ENCODE results near the gene ZDHHC18.

Gene ZDHHC18, protein sequence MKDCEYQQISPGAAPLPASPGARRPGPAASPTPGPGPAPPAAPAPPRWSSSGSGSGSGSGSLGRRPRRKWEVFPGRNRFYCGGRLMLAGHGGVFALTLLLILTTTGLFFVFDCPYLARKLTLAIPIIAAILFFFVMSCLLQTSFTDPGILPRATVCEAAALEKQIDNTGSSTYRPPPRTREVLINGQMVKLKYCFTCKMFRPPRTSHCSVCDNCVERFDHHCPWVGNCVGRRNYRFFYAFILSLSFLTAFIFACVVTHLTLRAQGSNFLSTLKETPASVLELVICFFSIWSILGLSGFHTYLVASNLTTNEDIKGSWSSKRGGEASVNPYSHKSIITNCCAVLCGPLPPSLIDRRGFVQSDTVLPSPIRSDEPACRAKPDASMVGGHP

DNA sequence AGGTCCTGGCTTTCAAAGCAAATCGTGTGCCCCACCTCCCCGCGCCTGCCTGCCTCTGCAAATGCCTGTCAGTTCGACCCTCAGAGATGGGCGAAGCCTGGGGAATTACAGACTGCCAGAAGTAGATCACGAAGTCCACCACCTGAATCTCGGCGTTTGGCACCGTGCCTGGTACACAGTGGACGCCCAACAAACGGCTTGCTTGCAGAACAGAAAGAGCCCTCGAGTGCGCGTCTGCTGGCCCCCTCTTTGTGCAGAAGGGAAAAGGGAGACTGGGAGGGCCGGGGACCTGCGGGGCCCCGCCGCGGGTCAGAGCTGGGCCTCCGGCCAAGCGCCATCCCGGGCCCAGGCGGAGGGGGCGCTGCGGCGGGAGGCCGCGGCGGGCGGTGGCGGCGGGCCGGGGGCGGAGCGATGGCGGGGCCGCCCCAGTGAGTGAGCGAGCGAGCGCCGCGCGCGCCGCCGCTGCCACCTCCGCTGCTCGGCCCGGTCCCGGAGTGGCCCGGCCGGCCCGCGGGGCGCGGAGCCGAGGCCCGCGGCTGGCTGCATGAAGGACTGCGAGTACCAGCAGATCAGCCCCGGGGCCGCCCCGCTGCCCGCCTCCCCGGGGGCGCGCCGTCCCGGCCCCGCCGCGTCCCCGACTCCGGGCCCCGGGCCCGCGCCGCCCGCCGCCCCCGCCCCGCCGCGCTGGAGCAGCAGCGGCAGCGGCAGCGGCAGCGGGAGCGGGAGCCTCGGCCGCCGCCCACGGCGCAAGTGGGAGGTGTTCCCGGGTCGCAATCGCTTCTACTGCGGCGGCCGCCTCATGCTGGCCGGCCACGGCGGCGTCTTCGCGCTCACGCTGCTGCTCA lies at the start of gene ZDHHC18:
Gene ZDHHC18 (plus strand): TSS at position 428 of the 845 bp plus-strand sequence. CDS start 117 bp downstream, at position 545.
- FAIRE-seq (peak; percentile 16), DNase-seq (ENCODE audit: insufficient read length, low spot score) (peak; percentile 73)

DNA sequence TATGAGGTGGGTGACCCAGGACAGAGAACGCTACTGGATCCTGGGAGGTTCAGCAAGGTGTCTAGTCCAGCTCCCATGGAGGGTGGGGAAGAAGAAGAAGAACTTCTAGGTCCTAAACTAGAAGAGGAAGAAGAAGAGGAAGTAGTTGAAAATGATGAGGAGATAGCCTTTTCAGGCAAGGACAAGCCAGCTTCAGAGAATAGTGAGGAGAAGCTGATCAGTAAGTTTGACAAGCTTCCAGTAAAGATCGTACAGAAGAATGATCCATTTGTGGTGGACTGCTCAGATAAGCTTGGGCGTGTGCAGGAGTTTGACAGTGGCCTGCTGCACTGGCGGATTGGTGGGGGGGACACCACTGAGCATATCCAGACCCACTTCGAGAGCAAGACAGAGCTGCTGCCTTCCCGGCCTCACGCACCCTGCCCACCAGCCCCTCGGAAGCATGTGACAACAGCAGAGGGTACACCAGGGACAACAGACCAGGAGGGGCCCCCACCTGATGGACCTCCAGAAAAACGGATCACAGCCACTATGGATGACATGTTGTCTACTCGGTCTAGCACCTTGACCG lies 47.3 kb upstream of the ZDHHC18 start:
- DNase-seq (ENCODE audit: insufficient read length, low spot score) (no peak), FAIRE-seq (no peak)

DNA sequence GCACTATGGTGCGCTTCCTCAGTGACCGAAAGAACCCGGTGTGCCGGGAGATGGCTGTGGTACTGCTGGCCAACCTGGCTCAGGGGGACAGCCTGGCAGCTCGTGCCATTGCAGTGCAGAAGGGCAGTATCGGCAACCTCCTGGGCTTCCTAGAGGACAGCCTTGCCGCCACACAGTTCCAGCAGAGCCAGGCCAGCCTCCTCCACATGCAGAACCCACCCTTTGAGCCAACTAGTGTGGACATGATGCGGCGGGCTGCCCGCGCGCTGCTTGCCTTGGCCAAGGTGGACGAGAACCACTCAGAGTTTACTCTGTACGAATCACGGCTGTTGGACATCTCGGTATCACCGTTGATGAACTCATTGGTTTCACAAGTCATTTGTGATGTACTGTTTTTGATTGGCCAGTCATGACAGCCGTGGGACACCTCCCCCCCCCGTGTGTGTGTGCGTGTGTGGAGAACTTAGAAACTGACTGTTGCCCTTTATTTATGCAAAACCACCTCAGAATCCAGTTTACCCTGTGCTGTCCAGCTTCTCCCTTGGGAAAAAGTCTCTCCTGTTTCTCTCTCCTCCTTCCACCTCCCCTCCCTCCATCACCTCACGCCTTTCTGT lies 46.0 kb upstream of the ZDHHC18 start:
- FAIRE-seq = no peak
- no peak for DNase-seq (ENCODE audit: insufficient read length, low spot score)

DNA sequence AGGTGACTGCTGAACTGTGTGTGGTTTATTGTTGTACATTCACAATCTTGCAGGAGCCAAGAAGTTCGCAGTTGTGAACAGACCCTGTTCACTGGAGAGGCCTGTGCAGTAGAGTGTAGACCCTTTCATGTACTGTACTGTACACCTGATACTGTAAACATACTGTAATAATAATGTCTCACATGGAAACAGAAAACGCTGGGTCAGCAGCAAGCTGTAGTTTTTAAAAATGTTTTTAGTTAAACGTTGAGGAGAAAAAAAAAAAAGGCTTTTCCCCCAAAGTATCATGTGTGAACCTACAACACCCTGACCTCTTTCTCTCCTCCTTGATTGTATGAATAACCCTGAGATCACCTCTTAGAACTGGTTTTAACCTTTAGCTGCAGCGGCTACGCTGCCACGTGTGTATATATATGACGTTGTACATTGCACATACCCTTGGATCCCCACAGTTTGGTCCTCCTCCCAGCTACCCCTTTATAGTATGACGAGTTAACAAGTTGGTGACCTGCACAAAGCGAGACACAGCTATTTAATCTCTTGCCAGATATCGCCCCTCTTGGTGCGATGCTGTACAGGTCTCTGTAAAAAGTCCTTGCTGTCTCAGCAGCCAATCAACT lies 45.2 kb upstream of the ZDHHC18 start:
- DNase-seq (ENCODE audit: insufficient read length, low spot score) (no peak), FAIRE-seq (no peak)

DNA sequence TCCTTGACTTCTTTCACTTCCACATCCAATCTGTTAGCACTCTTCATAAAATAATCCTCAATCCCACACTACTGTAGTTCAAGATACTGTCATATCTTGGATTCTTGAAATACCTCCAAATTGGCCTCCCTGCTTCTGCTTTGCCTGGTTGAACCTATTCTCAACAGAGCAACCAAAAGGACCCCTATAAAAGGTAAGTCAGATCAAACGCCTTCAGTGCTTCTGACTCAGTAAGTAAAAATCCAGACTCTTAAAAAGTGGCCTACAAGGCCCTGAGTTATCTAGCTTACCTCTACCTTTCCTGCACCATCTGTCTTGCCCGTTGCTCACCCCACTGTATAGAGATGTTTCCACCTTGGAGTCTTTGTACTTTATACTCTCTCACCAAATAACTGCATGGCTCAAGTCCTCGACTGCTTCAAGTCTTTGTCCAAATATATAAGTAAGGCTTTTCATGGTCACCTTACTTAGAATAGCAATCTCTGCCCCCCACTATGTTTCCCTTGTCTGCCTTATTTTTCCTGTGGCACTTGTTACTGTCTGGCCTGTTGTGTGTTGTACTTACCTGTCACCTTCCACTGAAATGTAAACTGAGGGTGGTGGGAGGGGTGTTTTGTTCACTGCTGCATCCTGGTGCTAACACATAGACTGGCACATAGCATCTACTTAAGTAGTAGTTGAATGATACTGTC lies 43.8 kb upstream of the ZDHHC18 start:
- FAIRE-seq = no peak

DNA sequence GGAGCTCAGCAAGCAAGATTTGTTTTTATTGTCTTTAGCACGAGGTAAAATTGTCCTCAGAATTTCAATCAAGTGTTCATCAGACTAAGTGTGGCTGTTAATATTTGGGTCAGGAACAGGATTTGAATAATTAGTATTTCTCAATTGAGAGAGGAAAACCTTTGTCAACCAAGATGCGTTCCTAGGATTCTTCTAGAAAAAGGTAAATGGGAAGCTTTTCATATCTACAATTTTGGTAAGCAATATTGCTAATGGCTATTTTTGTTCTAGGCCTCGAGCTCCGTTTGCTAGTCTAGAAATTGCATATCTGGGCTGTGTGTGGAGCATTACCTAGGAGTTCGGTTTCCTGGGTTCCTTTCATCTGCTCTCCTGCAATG lies 42.9 kb upstream of the ZDHHC18 start:
- DNase-seq (ENCODE audit: insufficient read length, low spot score) (no peak), FAIRE-seq (no peak)

More for the DNA sequence above, 43.8 kb upstream of the ZDHHC18 start:
- DNase-seq (ENCODE audit: insufficient read length, low spot score) = no peak

DNA sequence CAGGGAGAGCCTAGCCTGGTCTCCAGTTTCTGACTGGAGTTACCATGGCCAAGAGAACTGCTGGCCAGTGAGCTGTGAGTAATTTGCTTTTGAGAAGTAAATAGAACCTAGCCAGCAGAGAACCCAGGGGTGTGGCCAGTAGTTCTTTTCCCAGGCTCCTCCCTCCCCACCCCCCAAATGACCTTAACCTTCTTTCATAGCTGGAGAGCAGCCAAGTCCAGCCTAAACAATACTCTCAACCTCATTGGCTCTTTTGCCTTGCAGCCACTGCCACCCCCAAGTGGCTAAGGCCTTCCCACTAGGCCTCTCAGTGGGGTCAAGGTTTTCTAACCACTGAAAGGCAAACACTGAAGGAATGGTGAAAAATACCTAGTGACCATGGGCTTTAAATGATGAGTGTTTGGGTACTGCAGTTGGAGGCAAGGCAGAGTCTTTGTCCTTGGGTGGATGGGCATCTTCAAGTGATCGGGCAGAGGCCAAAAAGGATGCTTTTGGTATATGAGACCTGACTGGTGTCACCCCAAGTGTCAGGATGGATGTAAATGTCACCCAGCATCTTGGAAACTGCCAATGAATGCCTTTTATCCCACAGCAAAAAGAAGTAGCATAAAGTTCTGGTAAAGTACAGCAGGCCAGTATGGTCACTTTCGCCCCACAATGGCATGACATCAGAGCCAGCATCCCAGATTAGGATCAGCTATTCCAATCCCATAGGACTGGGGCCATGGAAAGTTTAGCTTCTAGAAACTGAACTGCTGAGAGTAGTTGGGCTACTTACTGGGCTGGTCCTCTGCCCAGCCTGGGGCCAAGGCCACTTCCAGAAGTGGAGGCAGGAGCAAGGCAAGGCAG lies 42.2 kb upstream of the ZDHHC18 start:
- DNase-seq (ENCODE audit: insufficient read length, low spot score) (no peak), FAIRE-seq (no peak)

DNA sequence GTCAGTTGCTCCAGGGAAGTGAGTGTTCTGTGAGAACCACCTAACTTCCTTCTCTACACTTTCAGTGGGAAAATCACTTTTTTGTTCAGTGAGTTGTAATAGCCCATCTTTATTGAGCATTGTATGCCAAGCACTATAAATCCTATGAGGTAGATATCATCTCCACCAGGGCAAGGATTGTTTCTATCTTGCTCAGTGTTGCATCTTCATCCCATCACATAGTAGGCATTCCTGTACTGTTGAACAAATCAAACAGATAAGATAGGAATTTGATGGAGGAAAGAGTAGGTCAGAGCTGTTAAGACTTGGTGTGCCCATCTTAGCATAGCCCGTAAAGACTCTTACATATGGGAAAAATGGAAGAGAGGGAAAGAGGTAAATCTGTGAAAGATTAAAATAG lies 41.6 kb upstream of the ZDHHC18 start:
- no peak for FAIRE-seq
- DNase-seq (ENCODE audit: insufficient read length, low spot score) = no peak

DNA sequence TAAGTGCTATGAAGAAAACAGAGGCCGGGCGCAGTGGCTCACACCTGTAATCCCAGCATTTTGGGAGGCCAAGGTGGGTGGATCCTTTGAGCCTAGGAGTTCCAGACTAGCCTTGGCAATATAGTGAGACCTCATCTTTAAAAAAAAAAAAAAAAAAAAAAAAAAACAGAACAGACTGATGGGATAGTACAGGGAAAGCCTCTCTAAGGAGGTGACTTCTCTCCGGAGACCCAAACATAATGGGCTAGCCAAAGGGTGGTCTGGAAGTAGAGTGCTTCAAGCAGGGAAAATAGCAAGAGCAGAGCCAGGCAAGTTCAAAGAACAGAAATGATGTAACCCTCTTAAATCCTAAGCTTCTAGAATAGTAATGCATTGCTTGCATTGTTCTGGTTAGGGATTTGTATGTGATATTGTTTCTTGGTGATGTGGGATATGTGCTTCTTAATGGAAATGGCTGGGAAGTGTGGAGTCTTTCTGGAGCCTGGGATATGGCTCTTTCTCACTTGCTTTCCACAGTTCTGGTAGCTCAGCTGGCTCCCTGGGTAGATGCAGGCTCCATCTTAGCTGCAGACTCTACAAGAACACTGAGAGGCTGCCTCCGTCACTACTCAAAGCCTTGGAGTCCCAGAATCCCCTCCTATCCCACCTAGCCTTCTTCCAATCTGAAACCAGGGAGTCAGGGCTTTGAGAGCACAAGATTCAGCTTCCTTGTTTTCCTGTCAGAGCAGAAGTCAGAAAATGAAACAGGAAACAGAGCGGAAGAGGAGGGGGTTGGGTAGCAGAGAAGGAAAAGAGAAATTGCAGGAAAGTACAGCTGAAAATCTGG lies 40.7 kb upstream of the ZDHHC18 start:
- no peak for DNase-seq (ENCODE audit: insufficient read length, low spot score)
- FAIRE-seq = no peak

DNA sequence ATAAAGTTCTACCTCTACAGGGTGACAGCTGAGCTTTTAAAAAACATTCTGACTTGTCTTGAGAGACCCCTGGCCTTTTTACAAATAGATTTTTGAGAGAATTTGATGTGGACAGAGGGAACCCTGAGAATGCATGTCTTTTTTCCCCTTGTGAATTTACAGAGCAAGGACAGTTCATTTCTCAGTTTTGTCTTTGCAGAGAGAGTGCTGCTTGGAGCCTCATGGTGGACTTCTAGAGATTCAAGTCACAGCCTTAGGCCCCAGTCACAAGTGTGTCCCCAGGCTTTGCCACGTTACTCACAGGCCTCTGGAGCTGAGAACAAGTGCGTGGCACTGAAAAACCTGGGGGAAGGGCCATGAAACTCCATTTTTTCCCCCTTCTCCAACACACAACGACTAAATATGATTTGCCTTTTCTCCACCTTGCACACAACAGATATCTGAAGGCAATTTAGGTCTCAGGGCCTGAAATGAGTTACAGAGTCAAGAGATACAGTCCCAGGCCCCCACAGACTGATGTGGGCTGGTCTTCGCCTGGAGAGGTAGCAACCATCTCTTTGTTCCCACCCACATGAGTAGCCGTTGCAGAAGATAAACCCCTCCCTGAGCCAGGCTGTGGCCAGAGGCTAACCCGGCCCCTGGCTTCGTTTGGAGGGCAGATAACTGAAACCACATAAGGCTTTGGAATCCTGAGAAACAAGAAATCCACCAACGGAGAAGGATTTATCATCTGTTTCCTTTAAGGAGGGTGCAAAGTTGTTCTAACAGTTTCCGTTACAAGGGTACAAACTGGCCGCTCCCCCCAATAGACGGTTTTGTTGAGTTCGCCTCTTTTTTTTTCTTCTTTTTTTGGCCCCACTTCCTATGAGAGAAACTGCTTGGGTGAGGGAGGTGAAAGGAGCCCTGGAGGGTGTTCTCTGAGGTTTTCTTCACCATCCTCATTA lies 39.8 kb upstream of the ZDHHC18 start:
- FAIRE-seq (no peak), DNase-seq (ENCODE audit: insufficient read length, low spot score) (peak; percentile 58)

DNA sequence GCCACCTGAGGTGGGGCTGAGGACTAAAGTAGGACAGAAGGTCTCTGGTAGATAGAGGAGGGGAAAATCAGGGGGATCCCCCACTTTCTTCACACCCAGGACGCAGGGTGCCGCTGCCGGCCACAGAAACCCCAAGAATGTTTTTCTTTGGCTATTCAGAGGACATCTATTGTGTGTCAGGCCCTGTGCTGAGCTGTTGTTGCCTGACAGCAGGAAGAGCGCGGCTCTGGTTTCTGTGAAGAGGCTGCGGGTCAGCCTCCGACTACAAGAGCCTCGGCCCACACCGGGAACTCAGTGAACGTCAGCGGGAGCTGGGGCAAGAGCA lies 39.1 kb upstream of the ZDHHC18 start:
- DNase-seq (ENCODE audit: insufficient read length, low spot score) (no peak), FAIRE-seq (no peak)

DNA sequence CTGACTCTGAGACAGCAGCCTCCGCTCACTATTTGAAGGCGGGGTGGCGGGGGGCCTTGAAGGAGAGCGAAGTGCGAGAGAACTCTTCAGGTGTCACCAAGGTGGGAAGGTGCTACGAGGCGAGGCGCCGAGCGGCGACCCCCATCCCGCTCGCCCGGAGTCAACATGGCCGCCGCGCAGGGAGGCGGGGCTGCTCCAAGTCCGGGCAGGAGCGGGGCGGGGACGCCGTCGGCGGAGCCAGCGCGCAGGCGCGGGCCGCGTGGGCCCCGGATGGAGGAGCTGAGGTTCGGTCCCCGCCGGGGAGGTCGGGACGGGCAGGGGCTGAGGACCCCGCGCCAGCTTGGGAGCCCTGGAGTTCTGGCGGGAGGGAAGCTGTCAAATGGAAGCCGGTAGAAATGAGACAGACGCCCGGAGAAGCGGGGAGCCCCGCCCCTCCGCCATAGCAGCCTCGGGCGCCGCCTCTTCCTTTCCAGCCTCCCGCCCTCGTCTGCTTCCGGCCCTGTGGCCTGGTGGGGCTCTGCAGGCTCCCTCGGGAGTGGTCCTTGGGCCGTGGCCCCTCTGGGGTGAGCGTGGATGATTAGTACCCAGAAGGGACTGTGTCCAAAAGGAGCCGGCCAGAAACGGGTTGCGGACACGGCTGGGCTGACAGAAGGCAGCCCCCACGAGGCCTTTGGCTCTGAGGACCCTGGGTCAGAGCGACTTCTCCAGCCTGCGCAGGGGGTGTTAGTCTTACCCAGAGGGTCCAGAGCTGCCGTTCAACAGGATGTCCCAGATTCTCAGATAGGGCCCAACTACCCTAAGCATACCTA lies 38.6 kb upstream of the ZDHHC18 start, which contains the start of gene PIGV:
Gene PIGV (plus strand): TSS at position 245 of the 809 bp plus-strand sequence. CDS start 2,866 bp downstream, outside the sequence.
- peak; percentile 74 for DNase-seq (ENCODE audit: insufficient read length, low spot score)
- peak; percentile 57 for FAIRE-seq

DNA sequence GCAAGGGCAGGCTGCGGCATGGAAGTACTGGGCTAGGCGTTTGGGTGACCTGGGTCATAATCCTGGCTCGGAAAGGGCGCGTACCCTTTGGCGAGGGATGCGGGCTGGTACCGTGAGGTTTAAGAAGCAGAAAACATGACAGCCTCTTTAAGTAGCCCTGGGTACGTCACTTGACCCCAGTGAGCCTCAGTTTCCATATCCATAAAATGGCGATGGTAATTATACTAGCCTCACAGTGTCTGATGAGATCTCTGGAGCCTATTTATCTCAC lies 38.0 kb upstream of the ZDHHC18 start:
- FAIRE-seq = no peak
- no peak for DNase-seq (ENCODE audit: insufficient read length, low spot score)

DNA sequence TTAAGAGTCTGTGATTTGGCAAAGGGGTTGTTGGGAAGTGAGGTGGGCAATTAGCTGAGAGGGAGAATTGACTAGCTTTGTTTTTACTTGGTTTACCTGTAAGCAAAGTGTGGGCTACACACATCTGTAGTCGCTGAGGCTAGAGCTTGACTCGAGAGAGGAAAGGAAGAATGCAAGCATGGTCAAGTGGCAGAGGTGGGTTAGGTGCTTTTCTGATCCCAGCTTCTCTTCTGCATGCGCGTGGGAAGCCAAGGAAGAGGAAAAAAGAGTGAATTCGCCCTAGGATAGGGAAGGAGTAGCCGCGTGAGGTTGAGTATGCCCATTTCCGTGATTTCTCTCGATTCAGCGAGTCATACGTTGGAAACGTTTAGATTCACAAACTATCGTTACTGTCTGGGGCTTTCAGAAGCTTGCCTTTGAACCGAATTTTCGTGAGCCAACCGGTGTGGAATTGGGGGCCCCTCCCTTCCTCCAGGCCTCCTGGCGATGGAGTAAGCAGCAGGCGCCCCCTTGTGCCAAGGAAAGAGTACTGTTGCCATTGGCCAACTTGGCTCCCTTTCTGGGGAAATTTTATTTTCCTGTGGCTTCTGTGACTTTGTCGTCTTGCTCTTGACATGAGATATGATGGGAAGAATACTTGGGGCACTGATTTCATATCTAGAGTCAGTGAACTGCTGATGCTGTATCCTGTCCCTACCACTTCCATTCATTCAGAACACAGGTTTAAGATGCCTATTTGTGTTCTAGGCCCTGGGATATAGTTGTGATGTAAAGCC lies 37.5 kb upstream of the ZDHHC18 start:
- FAIRE-seq = no peak

DNA sequence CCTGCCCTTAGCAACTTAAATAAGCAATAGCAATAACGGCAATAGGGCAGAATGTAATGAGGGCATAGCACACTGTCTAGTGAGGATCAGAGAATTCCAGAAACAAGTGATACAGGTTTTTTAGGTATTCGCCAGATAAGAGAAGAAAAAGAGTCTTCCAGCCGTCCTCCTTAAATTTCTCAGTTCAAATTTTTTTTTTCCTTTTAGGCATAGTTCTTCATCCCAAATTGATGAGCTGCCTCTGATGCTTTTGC lies 36.9 kb upstream of the ZDHHC18 start:
- DNase-seq (ENCODE audit: insufficient read length, low spot score) = no peak
- FAIRE-seq = no peak

More for the DNA sequence above, 37.5 kb upstream of the ZDHHC18 start:
- DNase-seq (ENCODE audit: insufficient read length, low spot score) = peak; percentile 56

DNA sequence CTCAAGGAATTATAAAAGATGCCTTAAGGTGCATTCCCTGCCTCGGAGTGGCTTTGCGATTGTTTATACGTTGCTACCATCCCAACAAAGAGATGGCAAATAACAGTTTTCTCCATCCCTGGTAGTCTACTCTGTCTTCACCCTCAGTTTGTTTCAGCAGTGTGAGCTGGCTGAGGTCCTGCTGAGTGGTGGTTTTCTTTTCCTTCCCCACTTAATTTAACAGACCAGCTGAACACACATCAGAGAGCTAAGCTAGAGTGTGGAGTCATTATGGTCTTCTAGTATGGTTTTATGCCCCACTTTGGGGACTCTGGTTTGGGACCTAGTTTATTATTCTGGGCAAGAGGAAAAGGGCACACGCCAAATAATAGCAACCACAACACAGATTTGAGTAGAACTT lies 36.6 kb upstream of the ZDHHC18 start:
- DNase-seq (ENCODE audit: insufficient read length, low spot score) (no peak), FAIRE-seq (no peak)

Data from HTR-8/SVneo (cell line).